Measurements from ENCODE around the gene CYP3A7. TPM values are rescaled to one million over a fixed set of nuclear protein-coding genes. Genes with fewer than 3 reads are reported as not detected.

The CYP3A7 gene
- total and polyA plus RNA-seq, 2 of the 13 experiments (the other 11 are each of a cell fraction or from before 2014, with no cell fraction given), result 5.8 to 6.4 TPM

DNA sequence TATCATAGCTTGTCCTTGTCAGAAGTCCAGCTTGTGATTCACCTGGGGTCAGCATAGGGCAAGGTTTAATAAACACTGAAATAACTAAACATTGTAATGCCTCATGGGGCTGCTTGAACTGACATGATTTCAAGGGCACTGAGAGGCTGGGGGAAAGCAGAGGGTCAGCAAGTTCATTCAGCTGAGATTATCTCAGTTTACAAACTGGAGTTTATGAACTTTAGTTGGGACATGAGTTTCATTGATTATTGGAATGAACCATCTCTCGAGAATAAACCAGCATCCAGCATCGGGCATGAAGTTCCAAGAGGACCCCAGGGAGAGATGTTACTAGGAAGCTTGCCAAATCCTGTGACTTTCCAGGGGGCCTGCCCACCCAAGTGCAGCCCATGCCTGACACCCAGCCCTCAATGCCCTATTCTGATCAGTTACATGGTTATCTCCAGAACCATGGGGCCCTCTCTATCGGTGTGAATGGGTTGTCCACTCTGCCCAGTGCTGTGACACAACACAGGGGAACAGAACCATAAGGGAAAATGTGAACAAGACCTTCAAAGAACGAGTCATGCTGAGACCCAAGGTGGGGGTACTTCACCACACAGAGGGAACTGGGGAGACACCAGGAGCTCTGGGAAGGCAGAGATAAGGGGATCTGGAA, 7.9 kb upstream of the CYP3A7 start (continued):
- TF ChIP-seq, protein P1, sequence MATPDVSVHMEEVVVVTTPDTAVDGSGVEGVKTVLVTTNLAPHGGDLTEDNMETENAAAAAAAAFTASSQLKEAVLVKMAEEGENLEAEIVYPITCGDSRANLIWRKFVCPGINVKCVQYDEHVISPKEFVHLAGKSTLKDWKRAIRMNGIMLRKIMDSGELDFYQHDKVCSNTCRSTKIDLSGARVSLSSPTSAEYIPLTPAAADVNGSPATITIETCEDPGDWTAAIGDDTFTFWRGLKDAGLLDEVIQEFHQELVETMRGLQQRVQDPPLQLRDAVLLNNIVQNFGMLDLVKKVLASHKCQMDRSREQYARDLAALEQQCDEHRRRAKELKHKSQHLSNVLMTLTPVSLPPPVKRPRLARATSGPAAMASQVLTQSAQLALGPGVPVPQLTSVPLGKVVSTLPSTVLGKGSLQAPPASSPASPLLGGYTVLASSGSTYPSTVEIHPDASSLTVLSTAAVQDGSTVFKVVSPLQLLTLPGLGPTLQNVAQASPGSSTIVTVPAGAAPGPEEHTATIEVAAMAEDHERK (CRISPR knock-in tag; IDR thresholded peaks at IDR 0.05; ENCODE audit: low read depth), result no peak
- TF ChIP-seq, protein P2, sequence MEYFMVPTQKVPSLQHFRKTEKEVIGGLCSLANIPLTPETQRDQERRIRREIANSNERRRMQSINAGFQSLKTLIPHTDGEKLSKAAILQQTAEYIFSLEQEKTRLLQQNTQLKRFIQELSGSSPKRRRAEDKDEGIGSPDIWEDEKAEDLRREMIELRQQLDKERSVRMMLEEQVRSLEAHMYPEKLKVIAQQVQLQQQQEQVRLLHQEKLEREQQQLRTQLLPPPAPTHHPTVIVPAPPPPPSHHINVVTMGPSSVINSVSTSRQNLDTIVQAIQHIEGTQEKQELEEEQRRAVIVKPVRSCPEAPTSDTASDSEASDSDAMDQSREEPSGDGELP (IDR thresholded peaks at IDR 0.05; ENCODE audit: borderline replicate concordance, low read depth), result peak; percentile 76; the same call in 1 of the 2 replicates
- 0 out of 2 replicates have a peak, but pooled peaks have one; percentile 12 for TF ChIP-seq TP53 (CRISPR knock-in tag; conservative IDR thresholded peaks at IDR 0.05)
- TF ChIP-seq ZNF468 (CRISPR knock-in tag; IDR thresholded peaks at IDR 0.05), result no peak
- TF ChIP-seq ZNF788 (CRISPR knock-in tag; IDR thresholded peaks at IDR 0.05; ENCODE audit: borderline replicate concordance), result 0 out of 2 replicates have a peak, but pooled peaks have one; percentile 29
- peak; percentile 84 for TF ChIP-seq PHF21A (CRISPR knock-in tag; IDR thresholded peaks at IDR 0.05)
- peak; percentile 24; the same call in 1 of the 2 replicates for TF ChIP-seq MAFF (IDR thresholded peaks at IDR 0.05; ENCODE audit: low read depth, low read length)
- TF ChIP-seq, protein P3, sequence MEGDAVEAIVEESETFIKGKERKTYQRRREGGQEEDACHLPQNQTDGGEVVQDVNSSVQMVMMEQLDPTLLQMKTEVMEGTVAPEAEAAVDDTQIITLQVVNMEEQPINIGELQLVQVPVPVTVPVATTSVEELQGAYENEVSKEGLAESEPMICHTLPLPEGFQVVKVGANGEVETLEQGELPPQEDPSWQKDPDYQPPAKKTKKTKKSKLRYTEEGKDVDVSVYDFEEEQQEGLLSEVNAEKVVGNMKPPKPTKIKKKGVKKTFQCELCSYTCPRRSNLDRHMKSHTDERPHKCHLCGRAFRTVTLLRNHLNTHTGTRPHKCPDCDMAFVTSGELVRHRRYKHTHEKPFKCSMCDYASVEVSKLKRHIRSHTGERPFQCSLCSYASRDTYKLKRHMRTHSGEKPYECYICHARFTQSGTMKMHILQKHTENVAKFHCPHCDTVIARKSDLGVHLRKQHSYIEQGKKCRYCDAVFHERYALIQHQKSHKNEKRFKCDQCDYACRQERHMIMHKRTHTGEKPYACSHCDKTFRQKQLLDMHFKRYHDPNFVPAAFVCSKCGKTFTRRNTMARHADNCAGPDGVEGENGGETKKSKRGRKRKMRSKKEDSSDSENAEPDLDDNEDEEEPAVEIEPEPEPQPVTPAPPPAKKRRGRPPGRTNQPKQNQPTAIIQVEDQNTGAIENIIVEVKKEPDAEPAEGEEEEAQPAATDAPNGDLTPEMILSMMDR (CRISPR knock-in tag; IDR thresholded peaks at IDR 0.05), result peak; percentile 23
- TF ChIP-seq ESRRA (CRISPR knock-in tag; IDR thresholded peaks at IDR 0.05; ENCODE audit: low read depth), result peak; percentile 89
- peak; percentile 94 for TF ChIP-seq NCOA2 (CRISPR knock-in tag; IDR thresholded peaks at IDR 0.05)
- TF ChIP-seq ZBTB7B (CRISPR knock-in tag; IDR thresholded peaks at IDR 0.05), result peak; percentile 89; the same call in 1 of the 2 replicates
- peak; percentile 95 for TF ChIP-seq GFI1 (CRISPR knock-in tag; IDR thresholded peaks at IDR 0.05; ENCODE audit: borderline replicate concordance)
- peak; percentile 68; the same call in 1 of the 2 replicates for TF ChIP-seq ZNF878 (CRISPR knock-in tag; IDR thresholded peaks at IDR 0.05)
- TF ChIP-seq, protein P4, sequence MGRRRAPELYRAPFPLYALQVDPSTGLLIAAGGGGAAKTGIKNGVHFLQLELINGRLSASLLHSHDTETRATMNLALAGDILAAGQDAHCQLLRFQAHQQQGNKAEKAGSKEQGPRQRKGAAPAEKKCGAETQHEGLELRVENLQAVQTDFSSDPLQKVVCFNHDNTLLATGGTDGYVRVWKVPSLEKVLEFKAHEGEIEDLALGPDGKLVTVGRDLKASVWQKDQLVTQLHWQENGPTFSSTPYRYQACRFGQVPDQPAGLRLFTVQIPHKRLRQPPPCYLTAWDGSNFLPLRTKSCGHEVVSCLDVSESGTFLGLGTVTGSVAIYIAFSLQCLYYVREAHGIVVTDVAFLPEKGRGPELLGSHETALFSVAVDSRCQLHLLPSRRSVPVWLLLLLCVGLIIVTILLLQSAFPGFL (CRISPR knock-in tag; IDR thresholded peaks at IDR 0.05), result no peak
- TF ChIP-seq ZNF235 (CRISPR knock-in tag; IDR thresholded peaks at IDR 0.05; ENCODE audit: borderline replicate concordance), result no peak
- no peak for TF ChIP-seq LCORL (IDR thresholded peaks at IDR 0.05)
- peak; percentile 68 for TF ChIP-seq LCORL (CRISPR knock-in tag; IDR thresholded peaks at IDR 0.05)
- no peak for TF ChIP-seq DR1 (CRISPR knock-in tag; IDR thresholded peaks at IDR 0.05)
- peak; percentile 71 for TF ChIP-seq CREM (IDR thresholded peaks at IDR 0.05)
- TF ChIP-seq CREM (CRISPR knock-in tag; IDR thresholded peaks at IDR 0.05), result no peak
- TF ChIP-seq MBD4 (IDR thresholded peaks at IDR 0.05; ENCODE audit: borderline replicate concordance, low read length), result no peak
- TF ChIP-seq ATF7 (IDR thresholded peaks at IDR 0.05), result no peak
- TF ChIP-seq ATF7 (CRISPR knock-in tag; IDR thresholded peaks at IDR 0.05), result no peak
